Stimulated activated CD4-positive, alpha-beta T cell treated with anti-CD3 and anti-CD28 coated beads, TNF-alpha, amount 100 ng/mL, for 24 hours (primary cell): ENCODE data around the gene HVCN1.

ENCODE experiments used
- DNase-seq, 3 experiments: peaks; one replicate each; pipeline ENCODE4 v3.0.0-alpha.2; 2020; ENCODE audit warnings: low read depth in 3 of 3

Gene HVCN1

DNA sequence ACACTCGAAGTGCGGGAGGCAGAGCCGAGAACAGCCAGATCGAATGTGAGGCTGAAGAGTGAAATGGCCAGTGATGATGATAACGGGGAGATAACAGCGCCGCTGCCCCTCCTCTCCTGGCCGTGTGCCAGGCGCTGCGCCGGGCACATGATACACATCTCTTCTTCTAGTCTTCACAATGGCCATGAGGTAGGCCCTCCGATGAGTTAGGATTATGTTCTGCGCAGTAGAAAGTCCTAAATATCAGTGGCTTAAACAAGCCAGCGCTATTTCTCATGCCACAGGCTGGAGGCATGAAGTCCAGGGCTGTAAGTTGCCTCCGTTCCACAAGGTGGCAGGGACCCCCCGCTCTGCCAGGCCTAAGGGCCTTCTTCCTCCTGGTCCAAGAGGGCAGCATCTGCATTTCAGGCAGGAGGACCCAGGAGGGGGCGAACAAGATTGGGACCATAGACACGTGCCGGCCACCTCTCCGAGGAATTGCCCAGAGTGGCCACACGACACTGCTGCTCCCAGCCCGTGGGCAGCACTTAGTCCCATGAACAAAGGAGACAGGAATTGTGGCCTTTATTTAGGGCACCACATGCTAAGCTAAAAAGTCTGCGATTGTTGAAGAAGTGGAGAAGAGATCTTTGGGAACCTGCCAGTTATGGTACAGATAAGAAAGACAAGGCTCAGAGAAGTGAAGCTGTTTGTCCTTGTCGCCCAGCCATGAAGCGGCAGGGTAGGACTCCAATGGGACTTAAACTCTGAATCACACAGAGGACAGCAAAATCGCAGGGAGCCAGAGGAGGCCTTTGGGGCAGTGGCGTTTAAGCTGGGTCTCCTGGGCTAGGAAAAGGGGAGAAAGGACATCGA lies 10.9 kb upstream of the HVCN1 start:
- no peak for DNase-seq

DNA sequence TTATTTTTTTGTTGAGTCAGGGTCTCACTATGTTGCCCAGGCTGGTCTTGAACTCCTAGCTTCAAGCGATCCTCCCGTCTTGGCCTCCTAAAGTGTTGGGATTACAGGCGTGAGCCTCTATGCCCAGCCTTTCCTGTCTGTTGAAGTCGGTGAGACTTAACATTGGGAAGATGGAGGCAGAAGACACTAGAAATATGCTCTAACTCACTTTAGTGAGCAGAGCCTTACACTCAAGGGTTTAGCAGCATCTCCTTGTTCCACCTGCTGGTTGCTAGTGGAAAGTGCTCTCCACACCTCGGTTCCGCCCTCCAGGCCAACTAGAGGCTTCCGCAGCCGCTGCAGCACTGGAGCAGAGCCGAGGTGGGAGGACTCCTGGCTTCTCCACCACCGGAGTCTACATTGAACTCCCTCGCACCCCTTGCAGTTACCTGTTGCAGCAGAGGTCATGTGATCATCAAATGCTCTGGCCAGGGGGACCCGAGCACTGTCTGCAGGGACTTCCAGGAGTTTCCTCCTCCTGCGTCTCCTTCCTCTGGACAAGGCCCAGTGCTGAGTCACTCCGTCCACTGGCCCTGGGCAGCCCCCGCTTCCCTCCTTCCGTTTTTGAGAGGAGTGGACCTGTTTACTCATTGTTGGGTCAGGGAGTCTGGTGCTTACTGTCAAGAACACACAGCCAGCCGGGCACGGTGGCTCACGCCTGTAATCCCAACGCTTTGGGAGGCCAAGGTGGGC lies 9.4 kb upstream of the HVCN1 start:
- DNase-seq: peak; percentile 49 to 77 (median 57)

DNA sequence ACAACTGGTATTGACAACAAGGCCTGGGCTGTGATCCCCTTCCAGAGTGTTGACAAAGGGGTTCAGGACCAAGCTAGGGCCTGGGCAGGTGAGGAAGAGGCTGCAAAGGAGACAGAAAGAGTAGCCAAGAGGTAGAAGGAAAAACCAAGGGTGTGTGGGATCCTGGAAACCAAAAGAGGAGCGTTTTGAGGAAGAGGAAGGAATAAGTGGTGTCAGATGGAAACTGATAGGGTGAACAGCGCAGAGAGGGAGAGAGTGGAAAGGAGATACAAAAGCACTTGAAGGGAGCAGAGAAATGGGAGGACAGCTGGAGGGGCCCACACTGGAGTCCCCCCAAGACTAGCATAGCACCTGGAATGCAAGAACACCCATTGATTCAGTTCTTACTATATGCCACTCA lies 8.3 kb upstream of the HVCN1 start:
- DNase-seq: no peak

DNA sequence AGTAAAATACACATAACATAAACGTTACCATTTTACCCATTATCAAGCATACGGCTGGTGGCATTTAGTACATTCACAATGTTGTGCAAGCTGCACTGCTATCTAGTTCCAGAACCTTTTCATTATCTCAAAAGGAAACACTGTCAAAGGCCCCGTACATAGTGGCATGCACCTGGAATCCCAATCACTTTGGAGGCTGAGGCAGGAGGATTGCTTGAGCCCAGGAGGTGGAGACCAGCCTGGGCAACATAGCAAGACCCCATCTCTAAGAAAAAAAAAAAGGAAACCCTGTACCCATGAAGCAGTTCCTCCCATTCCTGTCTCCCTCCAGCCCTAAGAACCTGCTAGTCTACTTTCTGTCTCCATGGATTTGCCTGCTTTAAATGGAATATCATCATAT lies 7.4 kb upstream of the HVCN1 start:
- no peak for DNase-seq

DNA sequence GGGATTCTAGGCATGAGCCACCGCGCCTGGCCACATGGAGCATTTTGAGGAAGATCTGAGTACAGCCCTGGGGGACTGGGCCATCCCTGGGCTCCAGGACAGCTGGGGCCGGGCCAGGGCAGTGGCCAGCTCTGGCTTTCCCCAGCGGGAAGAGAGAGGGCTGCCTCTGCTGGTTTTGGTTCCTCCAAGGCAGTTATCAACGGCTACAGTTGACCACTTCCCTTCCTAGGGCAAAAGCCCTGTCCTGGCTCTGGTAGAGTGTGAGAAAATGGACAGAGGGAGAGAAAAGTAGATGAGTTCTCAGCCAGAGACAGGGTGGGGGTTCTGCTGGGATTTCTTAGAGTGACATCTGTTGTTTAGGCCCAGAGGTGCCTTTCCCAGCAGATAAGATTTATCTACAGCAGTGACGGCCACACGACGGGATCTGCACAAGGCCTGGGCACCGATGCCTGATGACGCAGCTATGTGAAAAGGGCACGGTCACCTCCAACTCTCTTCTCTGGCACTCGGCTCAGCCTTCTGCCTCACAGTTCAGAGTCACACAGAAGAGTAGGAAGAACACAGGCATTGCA lies 5.5 kb upstream of the HVCN1 start:
- no peak for DNase-seq

DNA sequence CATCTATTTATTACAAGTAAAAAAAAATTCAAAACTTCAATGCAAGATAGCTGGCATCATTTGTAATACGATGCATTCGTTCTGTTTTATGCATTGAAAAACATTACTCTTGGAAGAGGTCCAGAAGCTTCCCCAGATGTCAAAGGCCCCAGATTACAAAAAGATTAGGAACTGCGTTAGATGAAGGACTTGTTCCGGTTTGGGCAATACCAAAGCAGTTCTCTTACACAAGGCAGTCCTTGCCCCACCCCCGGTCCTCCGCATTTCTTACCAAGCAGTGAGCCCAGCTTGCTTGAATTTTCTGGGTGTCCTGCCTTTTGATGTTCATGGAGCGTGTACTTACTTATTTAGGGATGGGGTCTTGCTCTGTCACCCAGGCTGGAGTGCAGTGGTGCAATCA lies 4.8 kb upstream of the HVCN1 start:
- no peak for DNase-seq

DNA sequence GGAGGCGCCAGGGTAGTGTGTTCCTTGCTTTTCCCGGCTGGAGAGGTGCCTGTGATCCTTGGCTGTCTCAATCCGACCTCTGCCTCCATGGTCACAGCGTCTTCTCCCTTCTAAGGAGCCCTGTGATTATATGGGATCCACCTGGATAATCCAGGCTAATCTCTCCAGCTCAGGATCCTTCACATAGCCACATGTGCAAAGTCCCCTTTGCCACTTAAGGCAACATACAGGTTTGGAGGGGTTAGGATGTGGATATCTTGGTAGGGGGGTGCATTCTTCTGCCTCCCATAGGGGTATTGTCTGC lies 1.2 kb upstream of the HVCN1 start:
- DNase-seq: no peak

DNA sequence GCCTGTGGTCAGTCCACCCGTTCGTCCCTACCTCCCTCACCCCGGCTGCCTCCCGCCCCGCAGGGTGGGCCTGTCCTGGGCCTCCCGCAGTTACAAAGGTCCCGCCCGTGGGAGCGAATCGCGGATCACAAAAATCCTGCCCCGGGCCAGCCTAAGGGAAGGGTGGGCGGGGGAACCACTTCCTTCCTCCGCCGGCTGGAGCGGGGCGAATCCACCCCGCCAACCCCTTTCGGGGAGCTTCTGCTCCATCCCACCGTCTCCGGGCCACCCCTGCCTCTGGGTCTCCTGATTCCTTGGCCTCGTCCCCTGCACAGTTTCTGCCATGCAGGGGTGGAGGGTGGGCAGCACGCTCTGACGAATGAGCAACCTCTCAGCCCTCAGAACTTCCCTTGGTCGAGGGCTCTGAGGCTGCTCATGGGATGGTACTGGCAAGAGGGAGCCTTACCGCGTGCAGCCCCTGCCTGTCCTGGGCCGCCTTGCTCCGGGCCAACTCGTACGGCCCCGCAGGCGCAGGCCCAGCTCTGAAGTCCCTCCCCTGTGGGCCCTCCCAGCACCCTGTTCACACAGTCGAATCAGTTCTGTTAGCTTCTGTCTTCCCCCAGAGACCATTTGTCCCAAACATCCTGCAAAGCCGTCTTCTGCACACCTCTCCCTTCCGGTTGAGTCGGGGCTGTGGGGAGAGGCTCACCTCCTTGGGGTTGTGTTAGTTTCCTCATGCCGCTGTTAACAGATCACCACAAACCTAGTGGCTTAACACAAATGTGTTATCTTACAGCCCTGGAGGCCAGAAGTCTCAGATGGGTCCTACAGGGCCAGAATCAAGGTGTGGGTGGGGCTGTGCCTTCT lies 589 bp upstream of the HVCN1 start:
- peak in 2 of 3 experiments; percentile 3 to 47 for DNase-seq

DNA sequence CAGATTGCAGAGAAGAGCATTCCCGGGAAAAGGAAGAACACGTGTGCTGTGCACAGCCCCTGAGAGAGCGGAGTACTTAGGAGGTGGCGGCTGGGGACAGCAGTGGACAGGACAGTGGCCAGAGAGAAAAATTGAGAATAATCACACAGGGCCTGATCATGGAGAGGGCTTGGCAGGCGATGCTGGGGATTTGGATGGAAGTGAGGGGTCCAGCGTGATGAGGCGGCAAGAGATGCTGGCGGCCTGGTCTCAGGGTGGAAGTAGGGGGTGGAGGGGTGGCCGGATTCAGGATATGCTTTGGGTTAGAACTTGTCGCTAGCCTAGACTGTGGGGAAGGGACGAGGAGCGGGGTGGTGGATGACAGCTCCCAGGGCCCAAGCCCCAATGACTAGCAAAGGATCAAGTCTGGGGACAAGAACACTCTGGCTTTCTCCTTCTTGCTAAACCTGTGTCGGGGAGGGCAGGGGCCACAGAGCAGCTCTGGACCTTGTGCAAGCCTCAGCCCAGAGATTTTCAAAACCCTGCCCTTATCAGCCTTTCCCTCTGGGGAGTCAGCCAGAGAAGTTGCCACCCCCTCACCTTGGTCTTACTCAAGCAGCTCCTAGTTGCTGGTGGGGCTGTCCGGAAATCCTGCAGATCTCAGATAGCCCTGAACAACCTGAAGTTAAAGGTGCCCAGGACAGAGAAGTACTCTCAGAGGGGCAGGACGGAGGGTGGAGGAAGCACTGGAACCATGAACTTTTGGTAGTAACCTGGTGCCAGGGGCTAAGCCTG lies 1.3 kb downstream of the HVCN1 start:
- DNase-seq: no peak

DNA sequence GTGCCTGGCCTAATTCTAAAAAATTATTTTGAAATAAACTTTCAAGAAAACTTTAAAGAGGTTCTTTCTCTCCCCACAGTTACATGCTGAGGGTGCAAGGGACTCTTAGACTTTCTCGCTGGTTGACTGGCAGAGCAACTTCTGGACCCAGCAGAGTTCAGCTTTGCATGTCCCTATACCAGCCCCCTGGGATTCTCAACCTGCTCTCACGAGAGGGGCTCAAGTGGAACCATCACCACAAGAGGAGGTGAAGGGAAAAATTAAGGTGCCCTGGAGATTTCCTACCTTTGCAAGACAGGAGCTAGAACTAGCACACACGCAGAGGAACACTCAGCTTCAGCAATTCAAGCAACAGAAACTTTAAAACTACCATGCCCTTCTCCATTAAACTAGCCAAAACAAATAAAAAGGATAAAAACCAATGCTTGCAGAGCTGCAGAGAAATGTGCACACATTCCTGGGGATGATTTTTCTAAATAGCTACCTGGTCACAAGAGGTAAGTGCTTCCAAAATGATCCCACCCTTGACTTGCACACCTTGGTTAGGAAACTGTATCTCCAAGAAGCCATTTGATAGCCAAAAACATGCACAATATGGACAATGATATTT lies 2.5 kb downstream of the HVCN1 start:
- no peak for DNase-seq

DNA sequence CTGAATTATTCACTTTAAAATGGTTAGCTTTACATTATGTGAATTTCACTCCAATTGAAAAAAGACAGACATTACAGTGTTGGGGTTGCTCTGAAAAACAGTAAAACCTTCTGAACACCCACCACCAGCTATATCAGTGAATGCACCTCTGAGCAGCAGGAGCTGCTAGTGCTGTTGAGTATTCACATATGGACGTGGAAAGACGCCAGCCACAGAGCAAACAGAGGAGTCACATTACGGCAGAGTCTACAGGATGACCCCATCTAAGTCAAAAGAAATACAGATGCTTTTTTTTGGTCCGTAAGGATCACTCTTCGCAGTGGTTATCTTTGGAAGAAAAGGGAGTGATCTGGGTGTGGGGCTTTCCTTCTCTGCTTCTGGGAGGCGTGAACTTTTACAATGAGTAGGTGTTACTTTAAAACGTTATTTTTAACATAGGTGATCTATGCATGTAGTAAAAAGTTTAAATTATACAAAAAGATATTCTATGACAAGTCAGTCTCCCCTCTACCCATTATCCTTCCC lies 4.5 kb downstream of the HVCN1 start:
- DNase-seq: no peak

DNA sequence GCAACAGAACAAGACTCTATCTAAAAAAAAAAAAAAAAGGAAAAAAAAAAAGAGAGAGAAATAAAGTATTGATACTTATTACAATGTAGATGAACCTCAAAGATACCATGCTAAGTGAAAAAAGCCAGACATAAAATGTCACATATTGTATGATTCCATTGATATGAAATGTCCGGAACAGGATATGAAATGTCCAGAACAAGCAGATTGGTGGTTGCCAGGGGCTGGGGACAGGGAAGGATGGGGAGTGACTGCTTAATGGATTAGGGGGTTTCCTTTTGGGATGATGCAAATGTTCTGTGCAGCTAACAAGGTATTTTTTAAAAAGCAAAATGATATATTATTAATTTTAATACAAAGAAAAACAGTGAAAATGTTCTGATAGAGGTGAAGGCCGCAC lies 5.0 kb downstream of the HVCN1 start:
- DNase-seq: no peak

DNA sequence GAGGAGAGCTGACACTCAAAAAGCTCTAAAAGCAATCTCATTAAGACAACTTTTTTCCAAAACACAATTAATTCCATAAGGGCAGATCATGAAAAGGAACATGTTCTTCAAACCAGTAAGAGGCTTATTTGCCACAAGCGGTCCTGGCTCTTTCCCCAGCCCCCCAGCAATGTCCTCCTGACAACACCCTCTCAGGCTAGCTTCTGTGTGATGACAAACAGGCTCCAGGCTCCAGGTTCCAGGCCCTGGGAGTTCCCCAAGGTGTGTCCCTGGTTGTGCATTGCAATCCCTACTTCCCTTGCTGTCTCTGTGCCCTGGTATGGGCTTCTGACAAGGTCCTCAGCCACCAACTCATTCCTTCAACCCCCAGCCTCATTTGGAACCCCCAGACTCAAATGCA lies 8.9 kb downstream of the HVCN1 start:
- no peak for DNase-seq

DNA sequence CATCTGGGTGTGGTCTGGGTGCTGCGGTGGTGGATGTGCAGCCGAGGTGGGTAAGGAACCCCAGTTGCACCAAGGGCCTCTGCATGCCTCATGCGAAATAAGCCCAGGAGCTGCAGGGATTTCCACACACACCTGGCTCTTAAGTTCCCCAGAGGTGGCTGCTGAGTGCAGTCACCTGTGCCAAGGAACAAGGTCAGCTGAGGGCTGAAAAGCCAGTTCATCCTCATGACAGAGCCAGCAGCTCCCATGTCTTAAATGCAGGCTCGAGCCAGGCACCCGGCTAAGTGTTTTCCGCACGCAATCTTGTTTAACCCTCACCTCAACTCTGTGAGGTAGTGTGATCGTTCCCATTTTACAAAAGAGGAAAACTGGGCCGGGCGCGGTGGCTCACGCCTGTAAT lies 9.7 kb downstream of the HVCN1 start:
- DNase-seq: no peak

DNA sequence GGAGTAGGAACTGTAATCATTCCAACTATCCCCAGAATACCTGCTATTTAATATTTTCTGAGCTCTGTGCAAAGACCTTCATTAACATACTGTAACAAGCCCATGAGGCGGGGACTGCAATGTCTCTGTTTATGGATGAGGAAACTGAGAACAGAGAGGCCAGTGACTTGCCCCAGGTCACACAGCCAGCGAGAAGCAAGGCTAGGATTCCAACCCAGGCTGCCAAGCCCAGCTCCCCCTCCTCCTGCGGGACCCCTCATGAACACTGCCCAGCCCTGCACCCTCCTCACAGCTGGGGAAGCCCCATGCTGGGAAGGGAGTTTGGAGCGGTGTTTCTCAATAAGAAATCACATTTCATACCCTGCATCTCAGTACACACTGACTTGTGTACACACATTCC lies 10.9 kb downstream of the HVCN1 start:
- no peak for DNase-seq

DNA sequence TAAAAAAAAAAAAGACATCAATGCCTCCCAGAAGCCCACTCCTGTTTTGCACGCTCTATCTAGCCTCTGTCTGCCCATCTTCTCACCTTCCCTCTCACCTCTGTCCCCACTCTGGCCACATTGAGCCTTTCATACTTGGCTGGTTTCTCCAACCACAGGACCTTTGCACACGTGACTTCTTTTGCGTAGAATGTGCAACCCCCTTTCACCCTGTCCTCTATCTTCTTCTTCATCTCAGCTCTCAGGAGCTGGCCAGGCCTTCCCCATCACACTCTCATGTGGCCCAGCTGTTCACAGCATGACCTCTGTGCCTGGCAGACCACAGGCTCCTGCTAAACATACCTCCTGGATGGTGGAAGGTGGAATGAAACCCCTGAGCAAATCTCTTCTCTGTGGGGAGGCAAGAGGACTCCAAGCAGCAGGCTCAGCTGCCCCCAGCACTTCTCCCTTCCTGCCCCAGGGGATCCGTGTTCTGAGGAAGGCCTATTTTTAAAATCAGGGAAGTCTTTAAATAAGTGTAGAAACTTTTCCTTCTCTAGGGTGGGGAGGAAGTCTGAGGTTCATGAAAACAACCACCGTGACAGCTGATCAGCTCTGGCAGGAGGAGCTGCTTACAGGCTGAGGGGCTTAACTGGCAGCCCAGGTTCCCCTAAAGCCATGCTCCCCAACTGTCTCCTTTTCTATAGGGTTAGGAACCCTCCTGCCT lies 11.6 kb downstream of the HVCN1 start:
- no peak for DNase-seq

DNA sequence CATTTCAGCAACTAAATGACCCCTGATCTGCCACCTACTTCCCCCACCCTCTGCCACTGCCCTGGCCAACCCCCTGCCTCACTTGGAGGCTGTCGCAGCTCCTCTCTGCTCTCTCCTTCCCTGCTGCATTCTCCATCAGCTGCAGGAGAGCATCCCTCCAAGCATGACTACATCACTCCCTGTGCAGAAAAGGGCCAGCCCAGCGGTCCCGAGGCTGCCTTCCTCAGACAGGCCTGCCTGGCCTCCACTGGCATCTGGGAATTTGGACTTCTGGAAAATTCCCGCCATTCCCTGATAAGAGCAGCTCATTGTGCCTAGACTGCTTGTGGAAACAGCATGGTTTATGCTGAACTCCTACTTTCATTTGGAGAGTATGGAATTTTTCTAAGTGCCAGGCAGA lies 12.7 kb downstream of the HVCN1 start:
- no peak for DNase-seq

DNA sequence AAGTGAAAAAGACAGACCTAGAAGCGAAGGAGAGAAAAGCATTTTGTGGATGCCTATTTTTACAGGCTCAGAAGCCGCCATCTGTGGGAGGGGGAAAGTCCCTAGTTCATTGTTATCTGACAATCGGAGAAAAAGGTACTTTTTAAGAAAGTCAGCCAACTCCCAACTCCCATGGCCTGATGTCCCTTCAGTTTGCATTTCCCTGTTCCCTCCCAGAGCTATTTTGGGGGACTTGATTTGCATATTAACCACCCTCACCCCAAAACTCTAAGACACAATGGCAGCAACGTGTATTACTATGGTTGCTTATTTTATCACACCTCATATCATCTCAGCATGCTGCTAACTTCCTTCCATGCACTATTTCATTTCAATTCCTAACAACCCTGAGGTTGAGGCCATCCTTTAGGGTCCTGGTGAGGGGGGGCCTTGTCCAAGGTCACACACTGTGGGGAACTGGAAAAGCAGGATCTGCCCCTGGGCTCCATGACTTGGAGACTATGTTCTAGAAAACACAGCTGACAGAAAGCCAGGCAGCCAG lies 18.7 kb downstream of the HVCN1 start:
- DNase-seq: peak in 2 of 3 experiments; percentile 28 to 33

DNA sequence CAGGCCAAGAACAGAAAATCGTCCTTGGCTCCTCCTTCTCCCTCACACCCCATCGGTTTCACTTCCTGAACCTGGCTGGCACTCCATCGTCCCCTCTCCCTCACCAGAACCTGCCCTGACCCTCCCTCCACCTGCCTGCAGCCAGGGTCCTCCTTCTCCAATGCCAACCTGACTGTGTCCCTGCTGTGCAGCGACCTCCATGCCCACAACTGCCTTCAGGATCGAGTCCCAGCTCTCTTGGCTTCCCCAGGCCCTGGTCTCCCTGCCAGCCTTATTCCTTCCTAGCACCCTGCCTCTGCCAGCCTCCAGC lies 19.8 kb downstream of the HVCN1 start:
- DNase-seq: no peak
